HEK293 (cell line): ENCODE results near the gene NFKBIB.

ENCODE experiments used
- GLIS2 ChIP-seq: fragments of 450-650 bp; formaldehyde crosslinking; IDR thresholded peaks from 2 replicates; pipeline ENCODE4 v1.5.1; 2016; ENCODE audit warnings: missing biosample characterization, missing genetic modification characterization
- HIC1 ChIP-seq: fragments of 450-650 bp; formaldehyde crosslinking; IDR thresholded peaks from 2 replicates; pipeline ENCODE4 v1.5.1; 2016; ENCODE audit warnings: missing biosample characterization, missing genetic modification characterization
- KLF17 ChIP-seq: fragments of 450-650 bp; formaldehyde crosslinking; IDR thresholded peaks from 2 replicates; pipeline ENCODE4 v1.5.1; 2016; ENCODE audit warnings: missing biosample characterization, missing genetic modification characterization
- KLF8 ChIP-seq: fragments of 450-650 bp; formaldehyde crosslinking; IDR thresholded peaks from 2 replicates; pipeline ENCODE4 v1.5.1; 2016; ENCODE audit warnings: missing biosample characterization, missing genetic modification characterization
- SP2 ChIP-seq: fragments of 450-650 bp; formaldehyde crosslinking; IDR thresholded peaks from 2 replicates; pipeline ENCODE4 v1.5.1; 2016; ENCODE audit warnings: missing biosample characterization, missing genetic modification characterization
- SP3 ChIP-seq: fragments of 450-650 bp; formaldehyde crosslinking; IDR thresholded peaks from 2 replicates; pipeline ENCODE4 v1.5.1; 2016; ENCODE audit warnings: missing biosample characterization, missing genetic modification characterization
- ZEB2 ChIP-seq: fragments of 450-650 bp; formaldehyde crosslinking; IDR thresholded peaks from 2 replicates; pipeline ENCODE4 v1.5.1; 2016; ENCODE audit warnings: missing biosample characterization, missing genetic modification characterization
- ZNF155 ChIP-seq: fragments of 450-650 bp; formaldehyde crosslinking; IDR thresholded peaks from 2 replicates; pipeline ENCODE4 v1.5.1; 2016; ENCODE audit warnings: missing biosample characterization, missing genetic modification characterization
- ZNF473 ChIP-seq: fragments of 450-650 bp; formaldehyde crosslinking; IDR thresholded peaks from 2 replicates; pipeline ENCODE4 v1.5.1; 2017; ENCODE audit warnings: missing biosample characterization, missing genetic modification characterization
- ZNF514 ChIP-seq: fragments of 450-650 bp; formaldehyde crosslinking; IDR thresholded peaks from 2 replicates; pipeline ENCODE4 v1.5.1; 2016; ENCODE audit warnings: missing biosample characterization, missing genetic modification characterization
- ZNF596 ChIP-seq: fragments of 450-650 bp; IDR thresholded peaks from 2 replicates; pipeline ENCODE4 v1.5.0; 2018; ENCODE audit warnings: missing biosample characterization, mild to moderate bottlenecking, missing genetic modification characterization, moderate library complexity
- ZNF623 ChIP-seq: fragments of 450-650 bp; formaldehyde crosslinking; IDR thresholded peaks from 2 replicates; pipeline ENCODE4 v1.5.1; 2016; ENCODE audit warnings: missing biosample characterization, missing genetic modification characterization
- ZNF76 ChIP-seq: fragments of 450-650 bp; formaldehyde crosslinking; IDR thresholded peaks from 2 replicates; pipeline ENCODE4; 2016; ENCODE audit warnings: low read depth, missing biosample characterization, missing genetic modification characterization, borderline replicate concordance
- TF ChIP-seq, protein P1 (sequence below): fragments of 450-650 bp; formaldehyde crosslinking; IDR thresholded peaks from 2 replicates; pipeline ENCODE4 v1.5.0; 2017; ENCODE audit warnings: missing biosample characterization, missing genetic modification characterization, borderline replicate concordance
- TF ChIP-seq, protein P2 (sequence below): fragments of 450-650 bp; formaldehyde crosslinking; conservative IDR thresholded peaks from 2 replicates; pipeline ENCODE4 v1.5.1; 2016; ENCODE audit warnings: low read depth, missing biosample characterization, missing genetic modification characterization
- TF ChIP-seq, protein P3 (sequence below): fragments of 450-650 bp; formaldehyde crosslinking; IDR thresholded peaks from 2 replicates; pipeline ENCODE4 v1.5.1; 2016; ENCODE audit warnings: missing biosample characterization, missing genetic modification characterization

The NFKBIB gene

DNA sequence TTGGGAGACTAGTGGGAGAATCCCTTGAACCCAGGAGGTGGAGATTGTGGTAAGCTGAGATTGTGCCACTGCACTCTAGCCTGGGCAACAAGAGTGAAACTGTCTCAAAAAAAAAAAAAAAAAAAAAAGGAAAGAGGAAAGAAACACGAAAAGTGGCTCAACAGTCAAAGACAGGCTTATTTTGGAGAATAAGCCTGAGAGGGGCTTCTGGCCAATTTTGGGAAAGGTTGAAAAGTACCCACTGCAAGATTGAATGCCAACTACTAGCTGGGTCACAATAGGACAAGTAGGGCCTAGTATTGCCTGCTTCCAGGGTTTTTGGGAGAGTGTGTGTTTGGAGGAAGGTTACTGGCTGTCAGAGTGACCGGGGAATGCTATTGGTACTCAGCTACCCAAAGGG lies 58.5 kb downstream of the NFKBIB start (continued):
- TF ChIP-seq, protein P1, sequence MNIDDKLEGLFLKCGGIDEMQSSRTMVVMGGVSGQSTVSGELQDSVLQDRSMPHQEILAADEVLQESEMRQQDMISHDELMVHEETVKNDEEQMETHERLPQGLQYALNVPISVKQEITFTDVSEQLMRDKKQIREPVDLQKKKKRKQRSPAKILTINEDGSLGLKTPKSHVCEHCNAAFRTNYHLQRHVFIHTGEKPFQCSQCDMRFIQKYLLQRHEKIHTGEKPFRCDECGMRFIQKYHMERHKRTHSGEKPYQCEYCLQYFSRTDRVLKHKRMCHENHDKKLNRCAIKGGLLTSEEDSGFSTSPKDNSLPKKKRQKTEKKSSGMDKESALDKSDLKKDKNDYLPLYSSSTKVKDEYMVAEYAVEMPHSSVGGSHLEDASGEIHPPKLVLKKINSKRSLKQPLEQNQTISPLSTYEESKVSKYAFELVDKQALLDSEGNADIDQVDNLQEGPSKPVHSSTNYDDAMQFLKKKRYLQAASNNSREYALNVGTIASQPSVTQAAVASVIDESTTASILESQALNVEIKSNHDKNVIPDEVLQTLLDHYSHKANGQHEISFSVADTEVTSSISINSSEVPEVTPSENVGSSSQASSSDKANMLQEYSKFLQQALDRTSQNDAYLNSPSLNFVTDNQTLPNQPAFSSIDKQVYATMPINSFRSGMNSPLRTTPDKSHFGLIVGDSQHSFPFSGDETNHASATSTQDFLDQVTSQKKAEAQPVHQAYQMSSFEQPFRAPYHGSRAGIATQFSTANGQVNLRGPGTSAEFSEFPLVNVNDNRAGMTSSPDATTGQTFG (tag by site-specific recombination): no peak
- TF ChIP-seq ZNF76 (tag by site-specific recombination) (no peak), ZNF473 (no peak), ZNF155 (no peak), GLIS2 (tag by site-specific recombination) (no peak), SP2 (tag by site-specific recombination) (no peak), ZEB2 (tag by site-specific recombination) (no peak), KLF8 (peak; percentile 66; the same call in 1 of the 2 replicates), SP3 (tag by site-specific recombination) (no peak), KLF17 (no peak; the same call in 1 of the 2 replicates), ZNF596 (tag by site-specific recombination) (no peak), ZNF623 (no peak), ZNF514 (tag by site-specific recombination) (no peak), HIC1 (tag by site-specific recombination) (no peak)
- TF ChIP-seq, protein P2, sequence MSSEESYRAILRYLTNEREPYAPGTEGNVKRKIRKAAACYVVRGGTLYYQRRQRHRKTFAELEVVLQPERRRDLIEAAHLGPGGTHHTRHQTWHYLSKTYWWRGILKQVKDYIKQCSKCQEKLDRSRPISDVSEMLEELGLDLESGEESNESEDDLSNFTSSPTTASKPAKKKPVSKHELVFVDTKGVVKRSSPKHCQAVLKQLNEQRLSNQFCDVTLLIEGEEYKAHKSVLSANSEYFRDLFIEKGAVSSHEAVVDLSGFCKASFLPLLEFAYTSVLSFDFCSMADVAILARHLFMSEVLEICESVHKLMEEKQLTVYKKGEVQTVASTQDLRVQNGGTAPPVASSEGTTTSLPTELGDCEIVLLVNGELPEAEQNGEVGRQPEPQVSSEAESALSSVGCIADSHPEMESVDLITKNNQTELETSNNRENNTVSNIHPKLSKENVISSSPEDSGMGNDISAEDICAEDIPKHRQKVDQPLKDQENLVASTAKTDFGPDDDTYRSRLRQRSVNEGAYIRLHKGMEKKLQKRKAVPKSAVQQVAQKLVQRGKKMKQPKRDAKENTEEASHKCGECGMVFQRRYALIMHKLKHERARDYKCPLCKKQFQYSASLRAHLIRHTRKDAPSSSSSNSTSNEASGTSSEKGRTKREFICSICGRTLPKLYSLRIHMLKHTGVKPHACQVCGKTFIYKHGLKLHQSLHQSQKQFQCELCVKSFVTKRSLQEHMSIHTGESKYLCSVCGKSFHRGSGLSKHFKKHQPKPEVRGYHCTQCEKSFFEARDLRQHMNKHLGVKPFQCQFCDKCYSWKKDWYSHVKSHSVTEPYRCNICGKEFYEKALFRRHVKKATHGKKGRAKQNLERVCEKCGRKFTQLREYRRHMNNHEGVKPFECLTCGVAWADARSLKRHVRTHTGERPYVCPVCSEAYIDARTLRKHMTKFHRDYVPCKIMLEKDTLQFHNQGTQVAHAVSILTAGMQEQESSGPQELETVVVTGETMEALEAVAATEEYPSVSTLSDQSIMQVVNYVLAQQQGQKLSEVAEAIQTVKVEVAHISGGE: no peak
- TF ChIP-seq, protein P3, sequence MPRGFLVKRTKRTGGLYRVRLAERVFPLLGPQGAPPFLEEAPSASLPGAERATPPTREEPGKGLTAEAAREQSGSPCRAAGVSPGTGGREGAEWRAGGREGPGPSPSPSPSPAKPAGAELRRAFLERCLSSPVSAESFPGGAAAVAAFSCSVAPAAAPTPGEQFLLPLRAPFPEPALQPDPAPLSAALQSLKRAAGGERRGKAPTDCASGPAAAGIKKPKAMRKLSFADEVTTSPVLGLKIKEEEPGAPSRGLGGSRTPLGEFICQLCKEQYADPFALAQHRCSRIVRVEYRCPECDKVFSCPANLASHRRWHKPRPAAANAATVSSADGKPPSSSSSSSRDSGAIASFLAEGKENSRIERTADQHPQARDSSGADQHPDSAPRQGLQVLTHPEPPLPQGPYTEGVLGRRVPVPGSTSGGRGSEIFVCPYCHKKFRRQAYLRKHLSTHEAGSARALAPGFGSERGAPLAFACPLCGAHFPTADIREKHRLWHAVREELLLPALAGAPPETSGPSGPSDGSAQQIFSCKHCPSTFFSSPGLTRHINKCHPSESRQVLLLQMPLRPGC: no peak
